K562 (cell line): Measurements from ENCODE around the gene CARD9.

Source experiments
- BRCA1 ChIP-seq, 2 experiments: fragments of 450-650 bp in 1 of 2; sonication (generic) in 1 of 2; formaldehyde crosslinking in 1 of 2; IDR thresholded peaks; 2 replicates each; pipeline versions ENCODE4 v1.5.0 to v1.6.1; 2017 to 2020; ENCODE audit warnings: mild to moderate bottlenecking in 1 of 2, missing genetic modification reagents in 1 of 2
- EZH2 ChIP-seq: IDR thresholded peaks from 2 replicates; pipeline ENCODE4 v1.6.1; 2012; ENCODE audit warnings: low read depth, mild to moderate bottlenecking, inconsistent platforms, low read length, borderline replicate concordance
- JUN ChIP-seq, 2 experiments: sonication (generic) in 1 of 2; formaldehyde crosslinking in 1 of 2; IDR thresholded peaks; 2 replicates each; pipeline versions ENCODE4 v1.6.1 to v1.8.0; 2012 to 2022; ENCODE audit warnings: borderline replicate concordance in 2 of 2, mild to moderate bottlenecking in 2 of 2, improper control_type of control experiment in 1 of 2, low read depth in 1 of 2, low read length in 1 of 2, missing genetic modification reagents in 1 of 2
- L3MBTL2 ChIP-seq: fragments of 450-650 bp; IDR thresholded peaks from 2 replicates; pipeline ENCODE4 v1.6.1; 2016; ENCODE audit warnings: mild to moderate bottlenecking, moderate library complexity
- PHB ChIP-seq: fragments of 250-450 bp; sonication (Bioruptor Pico); IDR thresholded peaks from 2 replicates; pipeline ENCODE4 v1.5.0; 2021
- POLR3A ChIP-seq: IDR thresholded peaks from 2 replicates; pipeline ENCODE4 v1.6.1; 2011; ENCODE audit warnings: borderline replicate concordance, mild to moderate bottlenecking, moderate library complexity; ENCODE audit not compliant: insufficient read length, insufficient read depth; ENCODE audit errors: extremely low read depth
- SMC3 ChIP-seq: conservative IDR thresholded peaks from 2 replicates; pipeline ENCODE4 v1.6.1; 2011; ENCODE audit warnings: low read depth, low read length, improper control_type of control experiment; ENCODE audit not compliant: insufficient read depth
- ZZZ3 ChIP-seq: fragments of 450-650 bp; IDR thresholded peaks from 2 replicates; pipeline ENCODE4 v1.6.1; 2016; ENCODE audit warnings: antibody characterized with exemption, mild to moderate bottlenecking, moderate library complexity
- TF ChIP-seq, protein P1 (sequence below): fragments of 450-650 bp; formaldehyde crosslinking; IDR thresholded peaks from 2 replicates; pipeline ENCODE4 v1.4.0; 2020; ENCODE audit warnings: mild to moderate bottlenecking, moderate library complexity
- TF ChIP-seq, protein P2 (sequence below), 2 experiments: fragments of 450-650 bp; formaldehyde crosslinking in 1 of 2; IDR thresholded peaks; 2 replicates each; pipeline versions ENCODE4 v1.4.0 to v1.6.1; 2014 to 2020; ENCODE audit warnings: mild to moderate bottlenecking in 2 of 2, borderline replicate concordance in 1 of 2, low read depth in 1 of 2
- TF ChIP-seq, protein P3 (sequence below): sonication (generic); formaldehyde crosslinking; IDR thresholded peaks from 2 replicates; pipeline ENCODE4 v1.8.1; 2023; ENCODE audit warnings: mild to moderate bottlenecking, missing genetic modification reagents
- TF ChIP-seq, protein P4 (sequence below), 3 experiments: IDR thresholded peaks in 2 of 3; conservative IDR thresholded peaks in 1 of 3; 2 replicates each; pipeline ENCODE4 v1.5.1; 2011 to 2012; ENCODE audit warnings: low read length in 3 of 3, mild to moderate bottlenecking in 3 of 3, control low read depth in 2 of 3, improper control_type of control experiment in 1 of 3, inconsistent platforms in 1 of 3, low read depth in 1 of 3, mixed read lengths in 1 of 3, moderate library complexity in 1 of 3; ENCODE audit not compliant: insufficient read depth in 2 of 3
- TF ChIP-seq, protein P5 (sequence below): fragments of 200-800 bp; sonication (Bioruptor generic); IDR thresholded peaks from 2 replicates; pipeline ENCODE4 v1.6.1; 2017; ENCODE audit warnings: missing genetic modification characterization, missing compliant biosample characterization

DNA sequence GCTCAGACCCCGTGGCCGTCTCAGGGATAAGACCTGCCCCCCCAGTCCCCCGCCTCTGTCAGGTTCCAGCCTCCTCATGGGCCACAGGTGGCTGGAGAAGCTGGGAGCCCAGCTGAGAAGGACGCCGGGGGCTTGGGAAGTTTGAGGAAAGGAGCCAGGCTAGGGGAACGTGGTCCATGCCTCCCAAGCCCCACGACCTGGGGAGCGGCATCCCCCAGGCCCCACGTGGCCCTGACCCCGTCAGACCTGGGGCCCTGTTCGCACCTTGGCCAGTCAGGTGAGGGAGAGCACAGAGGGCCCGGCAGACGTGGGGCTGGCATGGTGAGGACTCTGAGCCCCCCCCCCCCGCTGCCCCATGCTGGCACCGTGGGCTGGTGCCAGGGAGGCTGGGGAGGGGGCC lies 42.4 kb downstream of the CARD9 start:
- TF ChIP-seq JUN (IDR thresholded peaks at IDR 0.05; ENCODE audit: borderline replicate concordance, low read depth, low read length) (no peak), JUN (CRISPR knock-in tag; IDR thresholded peaks at IDR 0.05; ENCODE audit: borderline replicate concordance) (no peak), L3MBTL2 (no peak), EZH2 (no peak), BRCA1 (IDR thresholded peaks at IDR 0.05) (no peak), BRCA1 (CRISPR knock-in tag; IDR thresholded peaks at IDR 0.05) (no peak), POLR3A (no peak), SMC3 (no peak), PHB (CRISPR knock-in tag) (no peak), ZZZ3 (no peak)
- TF ChIP-seq, protein P1, sequence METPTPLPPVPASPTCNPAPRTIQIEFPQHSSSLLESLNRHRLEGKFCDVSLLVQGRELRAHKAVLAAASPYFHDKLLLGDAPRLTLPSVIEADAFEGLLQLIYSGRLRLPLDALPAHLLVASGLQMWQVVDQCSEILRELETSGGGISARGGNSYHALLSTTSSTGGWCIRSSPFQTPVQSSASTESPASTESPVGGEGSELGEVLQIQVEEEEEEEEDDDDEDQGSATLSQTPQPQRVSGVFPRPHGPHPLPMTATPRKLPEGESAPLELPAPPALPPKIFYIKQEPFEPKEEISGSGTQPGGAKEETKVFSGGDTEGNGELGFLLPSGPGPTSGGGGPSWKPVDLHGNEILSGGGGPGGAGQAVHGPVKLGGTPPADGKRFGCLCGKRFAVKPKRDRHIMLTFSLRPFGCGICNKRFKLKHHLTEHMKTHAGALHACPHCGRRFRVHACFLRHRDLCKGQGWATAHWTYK (CRISPR knock-in tag) = no peak
- TF ChIP-seq, protein P2, sequence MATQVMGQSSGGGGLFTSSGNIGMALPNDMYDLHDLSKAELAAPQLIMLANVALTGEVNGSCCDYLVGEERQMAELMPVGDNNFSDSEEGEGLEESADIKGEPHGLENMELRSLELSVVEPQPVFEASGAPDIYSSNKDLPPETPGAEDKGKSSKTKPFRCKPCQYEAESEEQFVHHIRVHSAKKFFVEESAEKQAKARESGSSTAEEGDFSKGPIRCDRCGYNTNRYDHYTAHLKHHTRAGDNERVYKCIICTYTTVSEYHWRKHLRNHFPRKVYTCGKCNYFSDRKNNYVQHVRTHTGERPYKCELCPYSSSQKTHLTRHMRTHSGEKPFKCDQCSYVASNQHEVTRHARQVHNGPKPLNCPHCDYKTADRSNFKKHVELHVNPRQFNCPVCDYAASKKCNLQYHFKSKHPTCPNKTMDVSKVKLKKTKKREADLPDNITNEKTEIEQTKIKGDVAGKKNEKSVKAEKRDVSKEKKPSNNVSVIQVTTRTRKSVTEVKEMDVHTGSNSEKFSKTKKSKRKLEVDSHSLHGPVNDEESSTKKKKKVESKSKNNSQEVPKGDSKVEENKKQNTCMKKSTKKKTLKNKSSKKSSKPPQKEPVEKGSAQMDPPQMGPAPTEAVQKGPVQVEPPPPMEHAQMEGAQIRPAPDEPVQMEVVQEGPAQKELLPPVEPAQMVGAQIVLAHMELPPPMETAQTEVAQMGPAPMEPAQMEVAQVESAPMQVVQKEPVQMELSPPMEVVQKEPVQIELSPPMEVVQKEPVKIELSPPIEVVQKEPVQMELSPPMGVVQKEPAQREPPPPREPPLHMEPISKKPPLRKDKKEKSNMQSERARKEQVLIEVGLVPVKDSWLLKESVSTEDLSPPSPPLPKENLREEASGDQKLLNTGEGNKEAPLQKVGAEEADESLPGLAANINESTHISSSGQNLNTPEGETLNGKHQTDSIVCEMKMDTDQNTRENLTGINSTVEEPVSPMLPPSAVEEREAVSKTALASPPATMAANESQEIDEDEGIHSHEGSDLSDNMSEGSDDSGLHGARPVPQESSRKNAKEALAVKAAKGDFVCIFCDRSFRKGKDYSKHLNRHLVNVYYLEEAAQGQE (IDR thresholded peaks at IDR 0.05; ENCODE audit: borderline replicate concordance) = no peak
- TF ChIP-seq, protein P2 (CRISPR knock-in tag; IDR thresholded peaks at IDR 0.05; ENCODE audit: low read depth) = no peak
- TF ChIP-seq, protein P3, sequence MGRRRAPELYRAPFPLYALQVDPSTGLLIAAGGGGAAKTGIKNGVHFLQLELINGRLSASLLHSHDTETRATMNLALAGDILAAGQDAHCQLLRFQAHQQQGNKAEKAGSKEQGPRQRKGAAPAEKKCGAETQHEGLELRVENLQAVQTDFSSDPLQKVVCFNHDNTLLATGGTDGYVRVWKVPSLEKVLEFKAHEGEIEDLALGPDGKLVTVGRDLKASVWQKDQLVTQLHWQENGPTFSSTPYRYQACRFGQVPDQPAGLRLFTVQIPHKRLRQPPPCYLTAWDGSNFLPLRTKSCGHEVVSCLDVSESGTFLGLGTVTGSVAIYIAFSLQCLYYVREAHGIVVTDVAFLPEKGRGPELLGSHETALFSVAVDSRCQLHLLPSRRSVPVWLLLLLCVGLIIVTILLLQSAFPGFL (CRISPR knock-in tag) = no peak
- TF ChIP-seq, protein P4, sequence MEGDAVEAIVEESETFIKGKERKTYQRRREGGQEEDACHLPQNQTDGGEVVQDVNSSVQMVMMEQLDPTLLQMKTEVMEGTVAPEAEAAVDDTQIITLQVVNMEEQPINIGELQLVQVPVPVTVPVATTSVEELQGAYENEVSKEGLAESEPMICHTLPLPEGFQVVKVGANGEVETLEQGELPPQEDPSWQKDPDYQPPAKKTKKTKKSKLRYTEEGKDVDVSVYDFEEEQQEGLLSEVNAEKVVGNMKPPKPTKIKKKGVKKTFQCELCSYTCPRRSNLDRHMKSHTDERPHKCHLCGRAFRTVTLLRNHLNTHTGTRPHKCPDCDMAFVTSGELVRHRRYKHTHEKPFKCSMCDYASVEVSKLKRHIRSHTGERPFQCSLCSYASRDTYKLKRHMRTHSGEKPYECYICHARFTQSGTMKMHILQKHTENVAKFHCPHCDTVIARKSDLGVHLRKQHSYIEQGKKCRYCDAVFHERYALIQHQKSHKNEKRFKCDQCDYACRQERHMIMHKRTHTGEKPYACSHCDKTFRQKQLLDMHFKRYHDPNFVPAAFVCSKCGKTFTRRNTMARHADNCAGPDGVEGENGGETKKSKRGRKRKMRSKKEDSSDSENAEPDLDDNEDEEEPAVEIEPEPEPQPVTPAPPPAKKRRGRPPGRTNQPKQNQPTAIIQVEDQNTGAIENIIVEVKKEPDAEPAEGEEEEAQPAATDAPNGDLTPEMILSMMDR (IDR thresholded peaks at IDR 0.05 in 2 of 3, conservative IDR thresholded peaks at IDR 0.05 in 1 of 3; ENCODE audit: insufficient read depth in 2 of 3, low read depth in 1 of 3, low read length in 3 of 3) = no peak
- TF ChIP-seq, protein P5, sequence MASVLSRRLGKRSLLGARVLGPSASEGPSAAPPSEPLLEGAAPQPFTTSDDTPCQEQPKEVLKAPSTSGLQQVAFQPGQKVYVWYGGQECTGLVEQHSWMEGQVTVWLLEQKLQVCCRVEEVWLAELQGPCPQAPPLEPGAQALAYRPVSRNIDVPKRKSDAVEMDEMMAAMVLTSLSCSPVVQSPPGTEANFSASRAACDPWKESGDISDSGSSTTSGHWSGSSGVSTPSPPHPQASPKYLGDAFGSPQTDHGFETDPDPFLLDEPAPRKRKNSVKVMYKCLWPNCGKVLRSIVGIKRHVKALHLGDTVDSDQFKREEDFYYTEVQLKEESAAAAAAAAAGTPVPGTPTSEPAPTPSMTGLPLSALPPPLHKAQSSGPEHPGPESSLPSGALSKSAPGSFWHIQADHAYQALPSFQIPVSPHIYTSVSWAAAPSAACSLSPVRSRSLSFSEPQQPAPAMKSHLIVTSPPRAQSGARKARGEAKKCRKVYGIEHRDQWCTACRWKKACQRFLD (CRISPR knock-in tag) = no peak
